ENCODE data around the gene NXPH3. TPM values are rescaled to one million over a fixed set of nuclear protein-coding genes. Genes with fewer than 3 reads are reported as not detected.

NXPH3 gene
- polyA plus RNA-seq, 1 of the 3 experiments (the other 2 are of a cell fraction) = 0.30 TPM

DNA sequence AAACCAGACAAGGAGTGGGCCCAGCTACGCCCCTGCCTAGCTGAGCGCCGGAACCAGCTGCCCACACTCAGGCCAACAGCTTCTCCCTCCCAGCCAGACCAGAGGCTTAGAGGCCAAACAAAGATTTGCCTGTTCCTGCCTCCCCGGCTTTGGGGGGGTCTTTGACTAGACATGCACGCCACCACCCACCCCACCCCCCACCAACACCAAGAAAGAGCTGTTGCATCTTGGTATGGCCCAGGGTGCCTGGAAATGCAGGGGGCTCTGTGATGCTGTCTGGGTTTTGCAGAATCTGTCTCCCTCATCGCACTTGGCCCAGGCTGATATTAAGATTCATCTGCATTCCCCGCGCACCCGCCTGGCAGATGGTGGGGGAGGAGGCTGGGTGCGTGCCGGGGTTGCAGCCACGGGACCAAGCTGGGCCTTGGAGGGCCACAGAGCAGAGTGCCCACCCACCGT lies 1.3 kb upstream of the NXPH3 start:
- Histone ChIP-seq H3K36me3 (replicated peaks in 1 of 2; ENCODE audit: control insufficient read depth in 1 of 2, insufficient read depth in 2 of 2, low read length in 1 of 2) (no peaks in the 10 kb centered on the region), H3K4me2 (no peak overlapping the region), H3F3A (replicated peaks; ENCODE audit: insufficient read depth) (peaks cover 23% of the 10 kb centered on the region), H3K27ac (ENCODE audit: low read depth in 2 of 2, low read length in 1 of 2) (no peak overlapping the region), H4K20me1 (ENCODE audit: insufficient read depth) (no peaks in the 10 kb centered on the region), H3K9me3 (no peaks in the 10 kb centered on the region), H2AFZ (ENCODE audit: low read depth) (no peak overlapping the region), H3K9ac (no peak overlapping the region), H3K27me3 (ENCODE audit: insufficient read depth) (peaks cover 15% of the 10 kb centered on the region; the same call in 1 of the 2 replicates), H3K4me3 (ENCODE audit: low read depth in 2 of 2, low read length in 1 of 2) (no peak overlapping the region), H3K9me2 (no peaks in the 10 kb centered on the region), H3K4me1 (ENCODE audit: control insufficient read depth in 1 of 2, insufficient read depth in 2 of 2, low read depth in 1 of 2, low read length in 1 of 2) (peaks cover 3 to 19% of the 10 kb centered on the region in 2 experiments; a peak in 2 of 4 replicates), H3K79me2 (ENCODE audit: insufficient read depth) (no peaks in the 10 kb centered on the region)
- TF ChIP-seq, protein P1, sequence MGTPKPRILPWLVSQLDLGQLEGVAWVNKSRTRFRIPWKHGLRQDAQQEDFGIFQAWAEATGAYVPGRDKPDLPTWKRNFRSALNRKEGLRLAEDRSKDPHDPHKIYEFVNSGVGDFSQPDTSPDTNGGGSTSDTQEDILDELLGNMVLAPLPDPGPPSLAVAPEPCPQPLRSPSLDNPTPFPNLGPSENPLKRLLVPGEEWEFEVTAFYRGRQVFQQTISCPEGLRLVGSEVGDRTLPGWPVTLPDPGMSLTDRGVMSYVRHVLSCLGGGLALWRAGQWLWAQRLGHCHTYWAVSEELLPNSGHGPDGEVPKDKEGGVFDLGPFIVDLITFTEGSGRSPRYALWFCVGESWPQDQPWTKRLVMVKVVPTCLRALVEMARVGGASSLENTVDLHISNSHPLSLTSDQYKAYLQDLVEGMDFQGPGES (IDR thresholded peaks at IDR 0.05; ENCODE audit: low read depth, low read length) = no peak
- no peak for TF ChIP-seq GATA2 (CRISPR knock-in tag; IDR thresholded peaks at IDR 0.05)
- TF ChIP-seq TAF1 (IDR thresholded peaks at IDR 0.05; ENCODE audit: borderline replicate concordance, low read depth, low read length) = no peak
- TF ChIP-seq, protein P2, sequence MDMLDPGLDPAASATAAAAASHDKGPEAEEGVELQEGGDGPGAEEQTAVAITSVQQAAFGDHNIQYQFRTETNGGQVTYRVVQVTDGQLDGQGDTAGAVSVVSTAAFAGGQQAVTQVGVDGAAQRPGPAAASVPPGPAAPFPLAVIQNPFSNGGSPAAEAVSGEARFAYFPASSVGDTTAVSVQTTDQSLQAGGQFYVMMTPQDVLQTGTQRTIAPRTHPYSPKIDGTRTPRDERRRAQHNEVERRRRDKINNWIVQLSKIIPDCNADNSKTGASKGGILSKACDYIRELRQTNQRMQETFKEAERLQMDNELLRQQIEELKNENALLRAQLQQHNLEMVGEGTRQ (IDR thresholded peaks at IDR 0.05; ENCODE audit: borderline replicate concordance, low read depth, low read length) = no peak
- TF ChIP-seq, protein P3, sequence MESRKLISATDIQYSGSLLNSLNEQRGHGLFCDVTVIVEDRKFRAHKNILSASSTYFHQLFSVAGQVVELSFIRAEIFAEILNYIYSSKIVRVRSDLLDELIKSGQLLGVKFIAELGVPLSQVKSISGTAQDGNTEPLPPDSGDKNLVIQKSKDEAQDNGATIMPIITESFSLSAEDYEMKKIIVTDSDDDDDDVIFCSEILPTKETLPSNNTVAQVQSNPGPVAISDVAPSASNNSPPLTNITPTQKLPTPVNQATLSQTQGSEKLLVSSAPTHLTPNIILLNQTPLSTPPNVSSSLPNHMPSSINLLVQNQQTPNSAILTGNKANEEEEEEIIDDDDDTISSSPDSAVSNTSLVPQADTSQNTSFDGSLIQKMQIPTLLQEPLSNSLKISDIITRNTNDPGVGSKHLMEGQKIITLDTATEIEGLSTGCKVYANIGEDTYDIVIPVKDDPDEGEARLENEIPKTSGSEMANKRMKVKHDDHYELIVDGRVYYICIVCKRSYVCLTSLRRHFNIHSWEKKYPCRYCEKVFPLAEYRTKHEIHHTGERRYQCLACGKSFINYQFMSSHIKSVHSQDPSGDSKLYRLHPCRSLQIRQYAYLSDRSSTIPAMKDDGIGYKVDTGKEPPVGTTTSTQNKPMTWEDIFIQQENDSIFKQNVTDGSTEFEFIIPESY (IDR thresholded peaks at IDR 0.05; ENCODE audit: borderline replicate concordance, low read depth) = no peak
- no peak for TF ChIP-seq RXRA (IDR thresholded peaks at IDR 0.05; ENCODE audit: borderline replicate concordance, low read depth)
- no peak for TF ChIP-seq POLR2AphosphoS5 (IDR thresholded peaks at IDR 0.05; ENCODE audit: low read depth, low read length)
- no peak for TF ChIP-seq TEAD4 (IDR thresholded peaks at IDR 0.05; ENCODE audit: borderline replicate concordance, insufficient read depth)
- TF ChIP-seq CHD2 (IDR thresholded peaks at IDR 0.05; ENCODE audit: low read length, partially characterized antibody) = no peak
- WGBS (ENCODE audit: low lambda C conversion rate) = 64% methylated on average over 10 of the region's 13 CpGs
- POLR2A ChIA-PET = interaction anchor here (1.4 kb wide), 1 partner anchor 125 kb away, joined by 3 read pairs; no protein-coding TSS in a partner anchor
- peak; percentile 33 for DNase-seq
- CTCF ChIA-PET = interaction anchor here (1.0 to 48.9 kb wide), 12 partner anchors 8 to 422 kb away, joined by 3 to 2107 read pairs (median 9); partner anchors contain the start of genes SLC35B1 and SPOP

DNA sequence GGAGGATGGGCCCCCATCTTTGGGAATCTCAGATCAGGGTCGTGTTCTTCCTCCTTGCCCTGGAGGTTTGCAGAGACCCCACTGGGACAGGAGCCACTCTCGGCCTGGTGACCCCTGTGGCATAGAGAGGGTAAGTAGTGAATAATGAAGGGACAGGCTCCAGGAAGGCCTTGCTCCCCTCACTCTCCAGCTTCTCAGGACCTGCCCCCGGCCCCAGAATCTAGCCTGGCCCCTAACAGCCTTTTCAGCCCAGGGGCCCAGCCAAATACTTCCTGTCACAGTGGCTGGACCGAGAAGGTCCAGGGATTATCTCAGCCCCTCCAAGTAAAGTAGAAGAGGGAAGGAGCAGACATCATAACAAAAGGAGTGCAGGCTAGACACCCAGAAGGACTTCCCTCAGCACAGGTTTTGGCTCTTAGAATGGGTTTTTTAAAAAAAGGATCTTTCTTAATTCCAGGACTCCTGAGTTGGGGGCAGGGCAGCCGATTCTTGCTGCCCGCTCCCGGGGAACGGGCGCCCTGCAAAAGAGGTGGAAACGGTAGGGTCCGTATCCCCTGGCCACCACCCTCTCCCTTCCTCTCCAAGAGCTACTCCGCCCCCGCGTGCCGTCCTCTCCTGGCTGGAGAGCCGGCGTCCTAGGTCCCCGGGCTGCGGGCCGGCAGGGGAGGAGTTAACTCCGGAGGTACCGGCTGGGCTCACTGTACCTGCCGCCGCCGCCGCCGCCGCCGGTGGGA lies 559 bp upstream of the NXPH3 start:
- ChIA-PET CTCF (interaction anchor here (0.6 to 48.9 kb wide), 27 partner anchors 9 to 422 kb away, joined by 3 to 2107 read pairs (median 5); partner anchors contain the start of genes SLC35B1 and SPOP), POLR2A (interaction anchor here (1.0 to 1.4 kb wide), 2 partner anchors 124 to 126 kb away, joined by 3 to 4 read pairs; no protein-coding TSS in a partner anchor)
- peak; percentile 27 for DNase-seq
- H3F3A ChIP-seq (replicated peaks; ENCODE audit: insufficient read depth) = peaks cover 18% of the 10 kb centered on the region
- 38% methylated on average over 14 of the region's 29 CpGs for WGBS (ENCODE audit: low lambda C conversion rate)
- no peaks in the 10 kb centered on the region for H3K9me2 ChIP-seq
- no peak overlapping the region; the same call in 1 of the 2 replicates for H2AFZ ChIP-seq (ENCODE audit: low read depth)
- H3K9me3 ChIP-seq = no peaks in the 10 kb centered on the region
- H3K4me3 ChIP-seq (ENCODE audit: low read depth in 2 of 2, low read length in 1 of 2) = peak overlapping the region; percentile 67 to 83; a peak in 3 of 4 replicates
- peak overlapping the region; percentile 99; the same call in 1 of the 2 replicates for H3K4me2 ChIP-seq
- peaks cover 3 to 18% of the 10 kb centered on the region in 2 experiments; a peak in 2 of 4 replicates for H3K4me1 ChIP-seq (ENCODE audit: control insufficient read depth in 1 of 2, insufficient read depth in 2 of 2, low read depth in 1 of 2, low read length in 1 of 2)
- no peak overlapping the region for H3K9ac ChIP-seq
- H4K20me1 ChIP-seq (ENCODE audit: insufficient read depth) = no peaks in the 10 kb centered on the region
- H3K27ac ChIP-seq (ENCODE audit: low read depth in 2 of 2, low read length in 1 of 2) = no peak overlapping the region
- peaks cover 15% of the 10 kb centered on the region; the same call in 1 of the 2 replicates for H3K27me3 ChIP-seq (ENCODE audit: insufficient read depth)
- no peaks in the 10 kb centered on the region for H3K79me2 ChIP-seq (ENCODE audit: insufficient read depth)
- H3K36me3 ChIP-seq (replicated peaks in 1 of 2; ENCODE audit: control insufficient read depth in 1 of 2, insufficient read depth in 2 of 2, low read length in 1 of 2) = no peaks in the 10 kb centered on the region
- TF ChIP-seq POLR2AphosphoS5 (IDR thresholded peaks at IDR 0.05; ENCODE audit: low read depth, low read length) (no peak), GATA2 (CRISPR knock-in tag; IDR thresholded peaks at IDR 0.05) (no peak), FOXM1 (IDR thresholded peaks at IDR 0.05; ENCODE audit: low read depth) (no peak), EP300 (IDR thresholded peaks at IDR 0.05; ENCODE audit: borderline replicate concordance in 1 of 2, low read depth in 1 of 2, low read length in 1 of 2) (no peak), TCF12 (IDR thresholded peaks at IDR 0.05) (no peak), FOSL2 (IDR thresholded peaks at IDR 0.05; ENCODE audit: borderline replicate concordance, low read depth) (no peak), NFIC (IDR thresholded peaks at IDR 0.05; ENCODE audit: borderline replicate concordance) (no peak), NRF1 (IDR thresholded peaks at IDR 0.05; ENCODE audit: low read depth, low read length) (no peak), RXRA (IDR thresholded peaks at IDR 0.05; ENCODE audit: borderline replicate concordance, low read depth) (no peak), MEF2A (IDR thresholded peaks at IDR 0.05; ENCODE audit: borderline replicate concordance, low read depth) (no peak)
- TF ChIP-seq, protein P4, sequence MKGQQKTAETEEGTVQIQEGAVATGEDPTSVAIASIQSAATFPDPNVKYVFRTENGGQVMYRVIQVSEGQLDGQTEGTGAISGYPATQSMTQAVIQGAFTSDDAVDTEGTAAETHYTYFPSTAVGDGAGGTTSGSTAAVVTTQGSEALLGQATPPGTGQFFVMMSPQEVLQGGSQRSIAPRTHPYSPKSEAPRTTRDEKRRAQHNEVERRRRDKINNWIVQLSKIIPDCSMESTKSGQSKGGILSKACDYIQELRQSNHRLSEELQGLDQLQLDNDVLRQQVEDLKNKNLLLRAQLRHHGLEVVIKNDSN (IDR thresholded peaks at IDR 0.05; ENCODE audit: borderline replicate concordance, low read depth) = no peak
- TF ChIP-seq, protein P1 (IDR thresholded peaks at IDR 0.05; ENCODE audit: low read depth, low read length) = no peak

Data from SK-N-SH (cell line).